ENCODE measurements around the gene TCF23. TPM values are rescaled to one million over a fixed set of nuclear protein-coding genes. Genes with fewer than 3 reads are reported as not detected.
"Not testable (repeated sequence)": the region's sequence is repeated elsewhere in the genome, so short reads cannot be mapped to it uniquely, and the experiment has no call there.

TCF23 gene
- total RNA-seq, 1 donor from 2014 or later: 0.10 TPM

DNA sequence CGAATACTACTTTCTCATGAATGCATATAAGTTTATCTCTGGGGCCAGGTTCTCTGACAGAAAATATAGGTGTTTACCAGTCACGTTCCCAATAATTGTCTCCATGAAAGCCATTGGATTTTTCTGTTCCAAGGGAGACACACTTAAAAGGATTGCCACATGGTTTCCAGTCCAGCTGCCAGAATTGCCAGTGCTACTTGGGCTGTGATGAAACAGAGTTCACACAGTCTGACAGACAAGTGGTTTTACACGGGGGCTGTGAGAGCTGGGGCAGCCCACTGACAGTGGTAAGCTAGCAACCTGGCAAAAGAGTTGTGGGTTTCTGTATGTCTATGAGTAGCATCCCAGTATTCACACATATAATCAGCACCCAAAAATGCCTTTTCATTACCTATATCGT is 35.3 kb downstream of the TCF23 start:
- peak; percentile 54 for ATAC-seq
- peak; percentile 84 for DNase-seq (ENCODE audit: low spot score)

DNA sequence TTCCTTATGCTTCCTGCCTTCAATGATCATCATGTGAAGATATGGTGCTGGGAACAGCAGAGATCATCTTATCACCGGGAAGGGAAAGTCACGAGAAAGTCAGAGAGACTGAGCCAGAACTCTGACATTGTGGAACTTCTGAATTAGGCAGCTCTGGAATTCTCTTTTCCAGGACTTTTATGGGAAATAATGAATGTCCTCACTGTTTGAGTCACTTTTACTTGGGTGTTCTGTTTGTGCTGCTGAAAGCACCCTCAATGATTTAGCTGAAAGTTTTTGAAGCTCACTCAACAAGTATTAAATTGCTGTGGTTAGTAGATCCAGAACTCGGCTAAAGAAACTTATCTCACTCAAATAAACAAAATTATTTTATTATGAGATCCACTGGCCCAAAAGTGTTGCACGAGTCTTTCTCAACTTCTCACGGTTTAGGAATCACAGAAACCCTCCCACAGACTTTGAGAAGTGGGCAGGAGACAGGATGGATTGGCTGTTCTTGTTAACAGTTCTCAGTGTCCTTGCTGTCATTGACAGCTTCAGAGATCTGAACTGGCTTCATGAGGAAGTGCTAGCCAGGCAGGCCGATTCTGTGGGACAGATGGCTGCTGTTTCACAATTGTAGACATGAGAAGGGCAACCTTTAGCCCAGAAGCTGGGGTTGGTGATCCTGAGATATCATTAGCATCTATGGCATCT is 36.7 kb downstream of the TCF23 start:
- ATAC-seq (peak; percentile 89), DNase-seq (ENCODE audit: low spot score) (peak; percentile 85)

DNA sequence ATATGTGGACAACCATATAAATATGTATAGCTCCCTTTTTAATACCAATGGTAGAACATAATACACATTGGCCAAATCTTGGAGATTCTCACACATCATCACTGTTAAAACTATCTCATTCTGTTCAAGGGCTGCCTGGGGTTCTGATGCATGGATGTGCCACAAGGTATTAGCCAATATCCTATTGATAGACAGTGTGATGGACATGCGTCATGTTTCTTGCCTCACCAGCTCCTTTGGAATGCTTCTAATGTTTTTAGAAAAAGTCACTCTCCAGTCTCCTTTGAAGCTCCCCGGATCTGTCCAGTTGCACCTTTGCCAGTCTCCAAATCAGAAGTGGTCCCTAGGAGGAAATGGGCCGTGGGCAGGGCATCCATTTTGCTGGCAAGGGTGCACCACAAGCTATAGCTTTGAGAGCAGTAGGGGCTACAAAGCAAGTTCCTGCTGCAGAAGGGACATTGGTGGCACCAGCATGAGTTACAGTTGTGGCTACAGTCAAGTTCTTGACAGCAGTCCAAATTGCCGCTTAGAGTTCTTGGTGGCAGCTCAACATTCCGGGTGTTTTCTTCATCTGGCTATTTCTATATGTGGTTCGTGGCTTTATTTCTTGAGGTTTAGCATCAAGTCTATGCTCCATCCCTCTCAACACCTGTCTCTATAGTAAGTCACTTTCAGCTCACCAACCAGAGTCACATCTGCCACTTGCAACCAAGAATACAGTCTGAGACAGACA is 38.0 kb downstream of the TCF23 start:
- no peak for ATAC-seq
- DNase-seq (ENCODE audit: low spot score): no peak

DNA sequence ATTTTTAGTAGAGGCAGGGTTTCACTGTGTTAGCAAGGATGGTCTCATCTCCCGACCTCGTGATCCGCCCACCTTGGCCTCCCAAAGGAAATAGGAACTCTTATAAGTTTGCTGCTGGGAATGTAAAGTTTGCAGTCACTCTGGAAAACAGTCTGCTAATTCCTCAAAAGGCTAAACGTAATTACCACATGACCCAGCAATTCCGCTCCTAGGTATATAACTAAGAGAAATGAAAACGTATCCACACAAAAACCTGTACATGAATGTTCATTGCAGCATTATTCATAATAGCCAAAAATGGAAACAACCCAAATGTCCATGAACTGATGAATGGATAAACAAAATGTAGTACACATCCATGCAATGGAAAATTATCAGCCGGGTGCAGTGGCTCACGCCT is 41.2 kb downstream of the TCF23 start:
- ATAC-seq: no peak
- DNase-seq (ENCODE audit: low spot score): no peak

GRCh38 chr2:27191070-27191829 is 42.4 kb downstream of the TCF23 start:
- DNase-seq (ENCODE audit: low spot score) (no peak), ATAC-seq (peak; percentile 81)

DNA sequence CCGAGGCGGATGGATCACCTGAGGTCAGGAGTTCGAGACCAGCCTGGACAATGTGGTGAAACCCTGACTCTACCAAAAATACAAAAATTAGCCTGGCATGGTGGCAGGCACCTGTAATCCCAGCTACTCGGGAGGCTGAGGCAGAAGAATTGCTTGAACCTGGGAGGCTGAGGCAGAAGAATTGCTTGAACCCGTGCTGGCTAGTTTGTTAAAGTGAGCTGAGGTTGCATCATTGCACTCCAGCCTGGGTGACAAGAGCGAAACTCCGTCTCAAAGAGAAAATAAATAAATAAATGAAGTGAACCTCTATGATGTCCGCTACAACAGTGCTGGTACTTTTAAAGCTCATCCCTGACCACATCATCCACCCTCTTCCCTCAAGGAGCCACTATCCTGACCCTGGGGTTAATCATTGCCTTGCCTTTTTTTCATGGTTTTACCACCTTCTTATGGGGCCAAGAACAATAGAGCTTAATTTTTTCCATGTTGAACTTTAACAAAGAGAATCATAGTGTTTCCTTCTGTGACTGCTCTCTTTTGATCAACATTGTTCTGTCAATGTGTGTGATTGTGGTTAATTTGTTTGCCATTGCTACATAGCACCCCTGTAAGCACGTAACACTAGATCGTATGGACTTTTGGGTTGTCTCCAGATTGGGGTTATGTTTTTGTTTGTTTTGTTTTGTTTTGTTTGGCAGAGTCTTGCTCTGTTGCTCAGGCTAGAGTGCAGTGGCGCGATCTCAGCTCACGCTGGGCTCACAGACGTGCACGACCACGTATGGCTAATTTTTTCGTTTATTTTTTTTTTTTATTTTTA is 45.9 kb downstream of the TCF23 start:
- DNase-seq (ENCODE audit: low spot score) (peak; percentile 63), ATAC-seq (peak; percentile 84)

DNA sequence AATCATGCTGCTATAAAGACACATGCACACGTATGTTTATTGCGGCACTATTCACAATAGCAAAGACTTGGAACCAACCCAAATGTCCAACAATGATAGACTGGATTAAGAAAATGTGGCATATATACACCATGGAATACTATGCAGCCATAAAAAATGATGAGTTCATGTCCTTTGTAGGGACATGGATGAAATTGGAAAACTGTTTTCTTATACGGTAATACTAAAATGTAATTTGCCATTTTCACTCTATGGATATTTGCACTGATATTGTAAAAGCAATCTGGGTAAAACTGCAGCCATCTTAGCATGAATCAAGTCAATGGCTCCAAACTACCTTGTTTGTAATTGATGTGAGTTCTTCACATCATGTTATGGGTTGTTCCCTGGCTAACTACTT is 47.0 kb downstream of the TCF23 start:
- not testable (repeated sequence) for ATAC-seq; DNase-seq (ENCODE audit: low spot score)

DNA sequence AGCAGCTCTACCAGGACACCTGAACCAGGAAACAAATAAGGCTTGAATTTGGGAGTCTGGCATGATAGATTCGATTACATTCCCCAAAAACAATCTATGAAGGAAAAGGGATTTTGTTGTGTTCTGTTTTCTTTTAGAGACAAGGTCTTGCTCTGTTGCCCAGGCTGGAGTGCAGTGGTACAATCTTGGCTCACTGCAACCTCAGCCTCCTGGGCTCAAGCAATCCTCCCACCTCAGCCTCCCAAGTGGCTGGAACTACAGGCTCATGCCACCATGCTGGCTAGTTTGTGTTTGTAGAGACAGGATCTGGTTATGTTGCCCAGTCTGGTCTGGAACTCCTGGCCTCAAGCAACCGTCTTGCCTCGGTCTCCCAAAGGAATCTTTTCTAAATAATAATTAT is 49.3 kb downstream of the TCF23 start:
- ATAC-seq: not testable (repeated sequence)

GRCh38 chr2:27198627-27199026 is 49.8 kb downstream of the TCF23 start:
- ATAC-seq (no peak), DNase-seq (ENCODE audit: low spot score) (no peak)

More for the DNA sequence above, 49.3 kb downstream of the TCF23 start:
- not testable (repeated sequence) for DNase-seq (ENCODE audit: low spot score)

GRCh38 chr2:27199241-27199640 is 50.4 kb downstream of the TCF23 start:
- DNase-seq (ENCODE audit: low spot score) (no peak), ATAC-seq (no peak)

GRCh38 chr2:27201675-27202074 is 52.9 kb downstream of the TCF23 start:
- ATAC-seq (no peak), DNase-seq (ENCODE audit: low spot score) (no peak)

DNA sequence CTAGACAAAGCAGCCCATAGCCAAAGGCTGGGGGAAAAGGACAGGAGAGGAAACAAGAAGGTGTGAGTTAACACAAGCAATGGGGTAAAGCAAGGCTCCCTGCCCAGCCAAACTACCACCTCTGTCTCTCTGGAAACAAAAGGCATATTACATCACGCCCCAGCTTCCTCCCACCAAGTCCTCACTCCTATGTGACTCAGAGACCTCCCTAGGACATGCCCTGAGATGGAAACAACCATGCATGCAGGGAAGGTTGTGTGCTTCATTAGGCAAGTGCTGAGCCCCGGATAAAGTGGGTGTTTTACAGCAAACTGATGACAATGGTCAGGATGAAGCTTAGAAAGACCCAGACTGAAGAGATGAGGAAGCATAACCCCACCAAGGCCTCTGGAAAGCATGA is 54.0 kb downstream of the TCF23 start:
- DNase-seq (ENCODE audit: low spot score): no peak
- no peak for ATAC-seq

DNA sequence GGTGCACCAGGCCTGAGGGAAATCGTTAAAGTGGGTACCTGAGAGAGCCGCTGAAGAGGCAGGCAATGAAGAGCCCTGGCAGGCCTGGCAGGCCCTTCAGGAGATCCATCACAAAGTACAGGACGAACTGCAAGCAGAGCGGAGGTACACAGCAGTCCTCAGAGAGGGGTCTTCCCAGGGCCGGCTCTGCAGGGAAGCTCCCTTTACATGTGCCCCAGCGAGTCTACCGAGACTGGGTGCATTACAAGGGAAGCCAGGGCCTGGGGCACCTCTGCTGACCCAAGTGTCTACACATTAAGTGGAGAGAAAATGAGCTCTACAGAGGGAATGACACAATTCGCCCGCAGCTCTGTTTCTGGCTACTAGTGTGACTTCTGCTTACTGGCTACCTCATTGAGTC is 54.9 kb downstream of the TCF23 start:
- no peak for DNase-seq (ENCODE audit: low spot score)
- no peak for ATAC-seq

DNA sequence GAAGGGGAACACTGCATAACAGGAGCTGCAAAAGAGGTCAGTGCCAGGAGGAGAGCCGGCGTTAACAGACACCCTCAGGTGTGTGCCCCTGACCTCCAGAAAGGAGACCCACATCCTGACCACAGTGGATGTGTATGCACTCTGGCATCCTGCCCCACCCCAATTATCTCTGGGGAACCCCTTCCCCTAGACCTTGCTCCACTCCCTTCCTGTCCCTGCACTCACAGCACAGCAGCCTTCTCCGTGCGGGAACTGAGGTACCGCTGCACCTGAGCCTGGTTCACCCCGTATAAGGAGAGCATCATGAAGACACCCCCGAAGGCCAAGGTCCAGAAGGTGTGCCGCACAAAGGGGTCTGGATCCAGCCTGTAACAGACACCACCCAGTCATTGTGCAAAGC is 55.8 kb downstream of the TCF23 start:
- ATAC-seq: no peak
- no peak for DNase-seq (ENCODE audit: low spot score)

GRCh38 chr2:27205206-27205605 is 56.4 kb downstream of the TCF23 start:
- DNase-seq (ENCODE audit: low spot score): no peak
- no peak for ATAC-seq

DNA sequence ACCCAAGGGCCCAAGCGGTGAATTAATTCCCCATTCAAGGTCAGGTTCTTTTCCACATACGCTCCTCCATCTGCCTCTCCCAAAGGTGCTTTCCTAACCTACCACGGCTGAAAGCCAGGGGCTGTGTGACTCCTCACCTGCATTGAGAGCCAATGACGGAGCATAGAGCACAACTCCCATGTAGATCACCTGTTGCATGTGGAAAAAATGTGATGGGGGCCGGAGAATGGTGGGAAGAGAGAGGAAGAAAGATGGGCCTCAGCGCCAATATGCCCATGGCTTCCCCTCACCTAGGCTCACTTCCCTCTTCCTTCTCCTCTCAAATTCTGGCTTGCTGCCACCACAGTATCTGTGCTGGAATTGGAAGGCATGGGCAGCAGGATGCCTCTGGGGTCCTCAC is 57.5 kb downstream of the TCF23 start:
- ATAC-seq: no peak
- no peak for DNase-seq (ENCODE audit: low spot score)

Other genes with a start within 250 kb of the TCF23 start
- 16.6 TPM for gene MAPRE3, start 178.4 kb upstream of the TCF23 start, total RNA-seq
- gene TMEM214, start 116.0 kb upstream of the TCF23 start, total RNA-seq: 53.7 TPM
- gene AGBL5, start 97.3 kb upstream of the TCF23 start, total RNA-seq: 7.6 TPM
- gene OST4, start 77.3 kb upstream of the TCF23 start, total RNA-seq: 141 TPM
- gene EMILIN1, start 70.4 kb upstream of the TCF23 start, total RNA-seq: 16.0 TPM
- gene KHK, start 62.2 kb upstream of the TCF23 start, total RNA-seq: 267 TPM
- 5.5 TPM for gene CGREF1, start 29.9 kb upstream of the TCF23 start, total RNA-seq
- 3.6 TPM for gene ABHD1, start 25.2 kb upstream of the TCF23 start, total RNA-seq
- gene PREB, start 14.4 kb upstream of the TCF23 start, total RNA-seq: 43.9 TPM
- gene PRR30, start 9.6 kb upstream of the TCF23 start, total RNA-seq: not detected
- gene ATRAID, start 63.0 kb downstream of the TCF23 start, total RNA-seq: 31.8 TPM
- gene SLC5A6, start 63.3 kb downstream of the TCF23 start, total RNA-seq: 72.6 TPM
- 14.9 TPM for gene CAD, start 68.4 kb downstream of the TCF23 start, total RNA-seq
- not detected for gene SLC30A3, start 114.0 kb downstream of the TCF23 start, total RNA-seq
- not detected for gene DNAJC5G, start 126.4 kb downstream of the TCF23 start, total RNA-seq
- not detected for gene TRIM54, start 133.4 kb downstream of the TCF23 start, total RNA-seq
- 2.2 TPM for gene UCN, start 159.4 kb downstream of the TCF23 start, total RNA-seq
- 18.3 TPM for gene MPV17, start 174.1 kb downstream of the TCF23 start, total RNA-seq
- gene GTF3C2, start 207.8 kb downstream of the TCF23 start, total RNA-seq: 19.2 TPM
- 17.4 TPM for gene EIF2B4, start 221.3 kb downstream of the TCF23 start, total RNA-seq
- gene SNX17, start 221.6 kb downstream of the TCF23 start, total RNA-seq: 56.1 TPM
- 10.5 TPM for gene ZNF513, start 231.7 kb downstream of the TCF23 start, total RNA-seq